HG03342 (cell line): Measurements from ENCODE around the gene AGTPBP1.
"Not testable (repeated sequence)": the region's sequence is repeated elsewhere in the genome, so short reads cannot be mapped to it uniquely, and the experiment has no call there.

Source experiments
- ATAC-seq: cut with Tn5 transposase; IDR thresholded peaks from one replicate; pipeline ENCODE4 v1.9.1; 2021; ENCODE audit warnings: mild to moderate bottlenecking, moderate library complexity; ENCODE audit not compliant: unreplicated experiment

The AGTPBP1 gene

GRCh38 chr9:85717818-85718217 lies 23.9 kb downstream of the AGTPBP1 start:
- ATAC-seq = not testable (repeated sequence)

GRCh38 chr9:85717220-85717619 lies 24.5 kb downstream of the AGTPBP1 start:
- no peak for ATAC-seq

GRCh38 chr9:85716031-85716877 lies 25.5 kb downstream of the AGTPBP1 start:
- ATAC-seq = peak; percentile 69

GRCh38 chr9:85715587-85715986 lies 26.2 kb downstream of the AGTPBP1 start:
- peak; percentile 71 for ATAC-seq

GRCh38 chr9:85713897-85714296 lies 27.9 kb downstream of the AGTPBP1 start:
- no peak for ATAC-seq

GRCh38 chr9:85704744-85705143 lies 37.0 kb downstream of the AGTPBP1 start:
- ATAC-seq = no peak

GRCh38 chr9:85703398-85703797 lies 38.4 kb downstream of the AGTPBP1 start:
- no peak for ATAC-seq

GRCh38 chr9:85702726-85703289 lies 38.9 kb downstream of the AGTPBP1 start:
- ATAC-seq = no peak

GRCh38 chr9:85702191-85702590 lies 39.6 kb downstream of the AGTPBP1 start:
- ATAC-seq = no peak

- ATAC-seq = no peak
These were observed 41.4 kb downstream of the AGTPBP1 start for GRCh38 chr9:85700330-85700729.

GRCh38 chr9:85688361-85688760 lies 53.4 kb downstream of the AGTPBP1 start:
- ATAC-seq = no peak

- ATAC-seq = no peak
These were observed 56.7 kb downstream of the AGTPBP1 start for GRCh38 chr9:85685081-85685480.

- no peak for ATAC-seq
These were observed 65.0 kb downstream of the AGTPBP1 start for GRCh38 chr9:85676790-85677189.

GRCh38 chr9:85667374-85667773 lies 74.4 kb downstream of the AGTPBP1 start:
- no peak for ATAC-seq

- no peak for ATAC-seq
These were observed 75.7 kb downstream of the AGTPBP1 start for GRCh38 chr9:85666086-85666485.

GRCh38 chr9:85662573-85662972 lies 79.2 kb downstream of the AGTPBP1 start:
- ATAC-seq = no peak

GRCh38 chr9:85658716-85659115 lies 83.0 kb downstream of the AGTPBP1 start:
- ATAC-seq = no peak

- ATAC-seq = no peak
These were observed 88.6 kb downstream of the AGTPBP1 start for GRCh38 chr9:85653153-85653552.

- ATAC-seq = peak; percentile 87
These were observed 94.2 kb downstream of the AGTPBP1 start for GRCh38 chr9:85647571-85647970.

- no peak for ATAC-seq
These were observed 95.7 kb downstream of the AGTPBP1 start for GRCh38 chr9:85645909-85646627.

GRCh38 chr9:85640425-85640824 lies 101.3 kb downstream of the AGTPBP1 start:
- no peak for ATAC-seq

GRCh38 chr9:85639675-85640186 lies 102.0 kb downstream of the AGTPBP1 start:
- no peak for ATAC-seq
